Vagina (tissue), 2 donors: Measurements from ENCODE around the gene PRR13. TPM values are rescaled to one million over a fixed set of nuclear protein-coding genes. Genes with fewer than 3 reads are reported as not detected.

Experiments used
- DNase-seq, 2 donors: peaks; one replicate each; pipeline ENCODE4 v3.0.0-alpha.2; 2017; ENCODE audit errors: extremely low spot score in 2 of 2
- H3K27ac ChIP-seq: fragments of 200-600 bp; sonication (generic); one replicate; pipeline ENCODE4 v1.5.1; 2019
- H3K27me3 ChIP-seq: fragments of 200-600 bp; sonication (generic); one replicate; pipeline ENCODE4 v1.5.1; 2019
- H3K36me3 ChIP-seq, 2 donors: fragments of 200-600 bp; sonication (generic); one replicate each; pipeline ENCODE4 v1.5.1; 2017 to 2019
- H3K4me1 ChIP-seq: fragments of 200-600 bp; sonication (generic); one replicate; pipeline ENCODE4 v1.5.1; 2019
- H3K4me3 ChIP-seq, 2 donors: fragments of 200-600 bp; sonication (generic); 1 replicate in 1 of 2; 2 replicates in 1 of 2; pipeline ENCODE4 v1.5.1; 2016 to 2019
- H3K9me3 ChIP-seq: fragments of 200-600 bp; sonication (generic); one replicate; pipeline ENCODE4 v1.5.1; 2019
- CTCF ChIP-seq, 3 experiments: fragments of 450-650 bp in 2 of 3; fragments of 200-600 bp in 1 of 3; sonication (generic) in 1 of 3; IDR thresholded peaks; one replicate each; pipeline ENCODE4 v1.5.1; 2017 to 2019; ENCODE audit warnings: antibody characterized with exemption in 3 of 3, mild to moderate bottlenecking in 2 of 3, moderate library complexity in 2 of 3
- POLR2A ChIP-seq, 2 donors: fragments of 450-650 bp; IDR thresholded peaks; one replicate each; pipeline ENCODE4 v1.6.1; 2017; ENCODE audit warnings: antibody characterized with exemption in 2 of 2, mild to moderate bottlenecking in 2 of 2, moderate library complexity in 2 of 2
- POLR2AphosphoS5 ChIP-seq, 2 donors: sonication (generic); formaldehyde crosslinking; IDR thresholded peaks; one replicate each; pipeline ENCODE4 v1.9.0; 2017; ENCODE audit warnings: antibody characterized with exemption in 2 of 2, mild to moderate bottlenecking in 2 of 2, low read depth in 1 of 2; ENCODE audit not compliant: insufficient read depth in 1 of 2
- intact Hi-C: fragments of 100-400 bp; cut with DNase I; formaldehyde crosslinking; loops from one replicate; pipeline ENCODE4 v1.15.1; 2023
- total RNA-seq: library from RNA; depleted of rRNA; stranded (reverse); fragments of >200 nt; gene quantifications from one replicate; pipeline ENCODE4 v1.2.3, GENCODE V29; 2016

The PRR13 gene
- total RNA-seq, 1 donor from 2014 or later, result 54.0 TPM

GRCh38 chr12:53486736-53487487 is 45.4 kb downstream of the PRR13 start:
- H3K36me3 ChIP-seq, result peaks cover 0 to 34% of the 10 kb centered on the region in 2 donors
- H3K4me1 ChIP-seq, result peaks cover 21% of the 10 kb centered on the region
- no peak for DNase-seq
- intact Hi-C loops, result no loop called here
- H3K27ac ChIP-seq, result no peak overlapping the region
- TF ChIP-seq POLR2A (IDR thresholded peaks at IDR 0.05) (no peak), POLR2AphosphoS5 (IDR thresholded peaks at IDR 0.05; ENCODE audit: insufficient read depth in 1 of 2, low read depth in 1 of 2) (no peak), CTCF (IDR thresholded peaks at IDR 0.05) (no peak)
- H3K4me3 ChIP-seq, result no peak overlapping the region
- H3K9me3 ChIP-seq, result no peaks in the 10 kb centered on the region
- H3K27me3 ChIP-seq, result no peaks in the 10 kb centered on the region

GRCh38 chr12:53489242-53489864 is 47.8 kb downstream of the PRR13 start:
- no peaks in the 10 kb centered on the region for H3K27me3 ChIP-seq
- H3K9me3 ChIP-seq, result no peaks in the 10 kb centered on the region
- no peak overlapping the region for H3K4me3 ChIP-seq
- TF ChIP-seq CTCF (IDR thresholded peaks at IDR 0.05) (no peak), POLR2AphosphoS5 (IDR thresholded peaks at IDR 0.05; ENCODE audit: insufficient read depth in 1 of 2, low read depth in 1 of 2) (no peak)
- no peak overlapping the region for H3K27ac ChIP-seq
- H3K4me1 ChIP-seq, result peaks cover 24% of the 10 kb centered on the region
- intact Hi-C loops, result no loop called here
- peaks cover 0 to 17% of the 10 kb centered on the region in 2 donors for H3K36me3 ChIP-seq
- no peak for DNase-seq

- H3K9me3 ChIP-seq, result no peaks in the 10 kb centered on the region
- H3K27ac ChIP-seq, result peak overlapping the region; percentile 99
- peak overlapping the region; percentile 63 to 73 for H3K4me3 ChIP-seq
- no peaks in the 10 kb centered on the region for H3K36me3 ChIP-seq
- no peak for DNase-seq
- intact Hi-C loops, result no loop called here
- no peaks in the 10 kb centered on the region for H3K27me3 ChIP-seq
- peaks cover 40% of the 10 kb centered on the region for H3K4me1 ChIP-seq
- TF ChIP-seq CTCF (IDR thresholded peaks at IDR 0.05) (no peak), POLR2A (IDR thresholded peaks at IDR 0.05) (no peak), POLR2AphosphoS5 (IDR thresholded peaks at IDR 0.05; ENCODE audit: insufficient read depth in 1 of 2, low read depth in 1 of 2) (no peak)
Observed at GRCh38 chr12:53492188-53492587, 50.7 kb downstream of the PRR13 start.

DNA sequence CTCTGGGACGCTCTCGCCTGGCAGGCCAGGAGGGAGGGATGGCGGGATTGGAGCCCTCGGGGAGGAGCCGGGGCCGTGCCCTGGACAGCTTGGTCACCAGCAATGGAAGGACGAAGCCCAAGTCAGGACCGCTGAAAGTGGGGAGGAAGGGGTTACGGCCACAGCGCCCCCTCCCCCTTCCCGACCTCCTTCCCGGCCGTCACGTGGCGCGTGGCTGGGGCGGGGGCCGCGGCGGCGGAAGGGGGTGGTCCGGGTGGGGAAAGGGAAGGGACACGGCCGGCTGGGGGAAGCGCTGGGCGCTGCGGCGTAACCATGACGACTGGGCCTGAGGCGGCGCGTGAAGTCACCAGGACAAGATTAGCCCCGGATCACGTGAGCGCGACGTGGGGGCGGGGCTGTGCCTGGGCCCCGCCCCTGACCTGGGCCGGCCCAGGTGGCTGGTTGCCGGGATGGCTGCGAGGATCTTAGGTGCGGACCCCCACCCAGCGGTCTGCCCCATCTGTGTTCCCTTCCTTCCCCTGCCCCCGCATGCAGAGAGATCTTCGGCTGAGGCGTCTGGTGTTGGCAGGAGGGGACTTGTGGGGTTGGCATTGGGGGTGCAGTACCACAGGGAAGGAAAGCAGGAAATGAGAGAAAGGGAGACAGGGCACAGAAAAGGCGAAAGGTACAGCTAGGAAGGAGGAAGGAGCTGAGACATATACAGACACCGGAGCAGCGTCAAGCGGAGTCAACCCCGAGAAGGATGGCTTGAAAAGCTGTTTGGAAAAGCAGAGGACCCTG is 51.5 kb downstream of the PRR13 start:
- Histone ChIP-seq H3K27ac (peak overlapping the region; percentile 99), H3K4me1 (peaks cover 49% of the 10 kb centered on the region), H3K4me3 (peak overlapping the region; percentile 63 to 73), H3K36me3 (no peaks in the 10 kb centered on the region), H3K27me3 (no peaks in the 10 kb centered on the region), H3K9me3 (no peaks in the 10 kb centered on the region)
- intact Hi-C loops, result no loop called here
- TF ChIP-seq POLR2A (IDR thresholded peaks at IDR 0.05) (peak in 1 of 2 donors; percentile 65), POLR2AphosphoS5 (IDR thresholded peaks at IDR 0.05; ENCODE audit: insufficient read depth in 1 of 2, low read depth in 1 of 2) (peak; percentile 86 to 90), CTCF (IDR thresholded peaks at IDR 0.05) (no peak)
- DNase-seq, result no peak
